GM19452 (cell line): ENCODE data around the gene REC8.

Experiments used
- ATAC-seq: cut with Tn5 transposase; IDR thresholded peaks from one replicate; pipeline ENCODE4 v1.9.1; 2021; ENCODE audit not compliant: unreplicated experiment

REC8 gene

GRCh38 chr14:24159777-24160498, 11.9 kb upstream of the REC8 start:
- ATAC-seq = no peak

GRCh38 chr14:24160499-24160849, 11.4 kb upstream of the REC8 start:
- no peak for ATAC-seq

- peak; percentile 81 for ATAC-seq
These were observed 10.8 kb upstream of the REC8 start, which contains the start of gene IRF9 for GRCh38 chr14:24160850-24161804. Gene IRF9 (plus strand): TSS chr14:24161265. CDS start chr14:24162145, 880 bp downstream.

- no peak for ATAC-seq
These were observed 9.8 kb upstream of the REC8 start for GRCh38 chr14:24162093-24162492.

DNA sequence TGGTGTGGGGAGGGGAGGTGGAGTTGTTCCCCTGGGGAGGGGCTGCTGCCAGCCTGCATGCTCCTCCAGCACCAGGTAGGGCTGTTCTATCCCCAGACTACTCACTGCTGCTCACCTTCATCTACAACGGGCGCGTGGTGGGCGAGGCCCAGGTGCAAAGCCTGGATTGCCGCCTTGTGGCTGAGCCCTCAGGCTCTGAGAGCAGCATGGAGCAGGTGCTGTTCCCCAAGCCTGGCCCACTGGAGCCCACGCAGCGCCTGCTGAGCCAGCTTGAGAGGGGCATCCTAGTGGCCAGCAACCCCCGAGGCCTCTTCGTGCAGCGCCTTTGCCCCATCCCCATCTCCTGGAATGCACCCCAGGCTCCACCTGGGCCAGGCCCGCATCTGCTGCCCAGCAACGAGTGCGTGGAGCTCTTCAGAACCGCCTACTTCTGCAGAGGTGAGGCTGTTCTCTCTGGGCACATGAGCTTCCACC, 7.3 kb upstream of the REC8 start:
- ATAC-seq = no peak

DNA sequence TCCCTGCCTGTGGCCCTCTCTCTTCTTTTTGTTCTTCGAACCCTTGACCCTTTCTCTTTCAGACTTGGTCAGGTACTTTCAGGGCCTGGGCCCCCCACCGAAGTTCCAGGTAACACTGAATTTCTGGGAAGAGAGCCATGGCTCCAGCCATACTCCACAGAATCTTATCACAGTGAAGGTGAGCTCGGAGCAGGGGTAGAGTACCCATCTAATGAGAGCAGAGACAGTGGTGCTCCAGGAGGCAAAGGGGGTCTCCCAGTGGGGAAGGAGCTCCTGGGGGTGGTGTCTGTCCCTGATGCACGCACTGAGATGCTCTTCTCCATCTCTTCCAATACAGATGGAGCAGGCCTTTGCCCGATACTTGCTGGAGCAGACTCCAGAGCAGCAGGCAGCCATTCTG, 6.1 kb upstream of the REC8 start:
- no peak for ATAC-seq

DNA sequence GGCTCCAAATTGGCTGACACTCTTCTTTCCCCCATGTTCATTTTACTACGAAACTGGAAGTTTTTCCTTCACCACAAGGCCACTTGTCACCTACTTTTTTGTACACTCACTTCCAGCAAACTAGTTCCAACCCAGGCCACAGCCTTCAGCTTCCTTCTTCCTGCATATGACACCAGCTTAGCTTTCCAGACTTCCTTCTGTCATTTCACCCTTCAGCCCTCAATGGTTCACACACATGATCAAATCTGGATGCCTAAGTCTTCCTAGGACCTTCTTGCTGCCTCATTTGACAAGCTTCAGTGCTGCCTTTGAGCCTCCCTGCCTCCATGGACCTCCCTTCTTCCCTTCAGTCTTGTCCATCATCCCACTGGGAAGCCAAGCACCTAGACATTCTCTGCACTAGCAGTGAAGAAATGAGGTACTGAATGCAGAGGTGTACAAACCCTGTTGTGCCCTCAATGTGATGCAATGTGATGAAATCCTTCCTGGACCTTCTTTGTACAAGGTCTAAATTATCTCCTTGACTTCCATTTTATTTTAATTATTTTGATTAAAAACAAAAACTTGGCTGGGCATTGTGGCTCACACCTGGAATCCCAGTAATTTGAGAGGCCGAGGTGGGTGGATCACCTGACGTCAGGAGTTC, 4.3 kb upstream of the REC8 start:
- ATAC-seq = no peak

DNA sequence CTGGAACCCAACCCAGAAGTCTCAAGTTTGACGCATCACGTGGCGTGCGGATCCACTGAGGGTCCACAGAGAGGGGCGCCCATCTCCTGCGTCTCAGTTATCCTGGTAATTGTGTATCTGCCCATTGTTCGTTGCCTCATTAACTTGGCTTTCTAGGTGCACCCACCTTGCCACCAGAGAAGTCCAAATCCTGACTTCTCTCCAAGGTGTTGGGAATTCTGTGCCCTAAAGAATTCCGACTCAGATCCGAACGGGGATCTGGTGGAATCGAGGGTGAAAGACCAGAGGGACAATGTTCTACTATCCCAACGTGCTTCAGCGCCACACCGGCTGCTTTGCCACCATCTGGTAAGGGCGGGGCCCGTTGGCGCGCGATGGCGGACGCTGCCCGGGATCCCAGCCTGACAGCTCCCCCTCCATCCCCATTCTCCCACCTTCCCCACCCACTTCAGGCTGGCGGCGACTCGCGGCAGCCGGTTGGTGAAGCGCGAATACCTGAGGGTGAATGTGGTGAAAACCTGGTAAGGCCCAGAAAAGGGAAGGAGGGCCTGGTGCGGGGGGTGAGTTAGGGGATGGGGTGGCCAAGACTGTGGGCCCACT, 481 bp downstream of the REC8 start:
- no peak for ATAC-seq

GRCh38 chr14:24172871-24173281, 996 bp downstream of the REC8 start:
- no peak for ATAC-seq

DNA sequence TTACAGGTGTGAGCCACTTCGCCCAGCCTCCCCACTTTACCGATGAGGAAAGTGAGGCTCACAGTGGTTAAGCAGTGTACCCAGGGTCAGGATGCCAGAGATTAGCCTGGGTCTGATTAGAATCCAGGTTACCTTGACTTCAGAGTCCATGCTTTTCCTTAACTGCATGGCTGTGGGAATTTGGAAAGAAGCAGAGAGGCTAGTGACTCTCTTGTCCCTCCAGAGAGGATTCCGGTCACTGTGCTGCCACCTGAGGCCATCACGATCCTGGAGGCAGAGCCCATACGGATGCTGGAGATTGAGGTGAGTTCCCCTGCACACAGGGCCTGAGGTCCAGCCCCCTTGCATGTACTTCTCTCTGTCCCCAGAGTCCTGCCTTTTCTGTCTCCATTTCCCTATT, 4.7 kb downstream of the REC8 start:
- ATAC-seq = no peak

GRCh38 chr14:24177041-24177825, 5.4 kb downstream of the REC8 start:
- no peak for ATAC-seq

GRCh38 chr14:24177891-24178290, 6.0 kb downstream of the REC8 start:
- ATAC-seq = no peak

GRCh38 chr14:24178399-24179178, 6.7 kb downstream of the REC8 start:
- no peak for ATAC-seq

GRCh38 chr14:24179294-24179960, 7.5 kb downstream of the REC8 start:
- ATAC-seq = no peak

- ATAC-seq = no peak
These were observed 8.3 kb downstream of the REC8 start for GRCh38 chr14:24179961-24180796.

DNA sequence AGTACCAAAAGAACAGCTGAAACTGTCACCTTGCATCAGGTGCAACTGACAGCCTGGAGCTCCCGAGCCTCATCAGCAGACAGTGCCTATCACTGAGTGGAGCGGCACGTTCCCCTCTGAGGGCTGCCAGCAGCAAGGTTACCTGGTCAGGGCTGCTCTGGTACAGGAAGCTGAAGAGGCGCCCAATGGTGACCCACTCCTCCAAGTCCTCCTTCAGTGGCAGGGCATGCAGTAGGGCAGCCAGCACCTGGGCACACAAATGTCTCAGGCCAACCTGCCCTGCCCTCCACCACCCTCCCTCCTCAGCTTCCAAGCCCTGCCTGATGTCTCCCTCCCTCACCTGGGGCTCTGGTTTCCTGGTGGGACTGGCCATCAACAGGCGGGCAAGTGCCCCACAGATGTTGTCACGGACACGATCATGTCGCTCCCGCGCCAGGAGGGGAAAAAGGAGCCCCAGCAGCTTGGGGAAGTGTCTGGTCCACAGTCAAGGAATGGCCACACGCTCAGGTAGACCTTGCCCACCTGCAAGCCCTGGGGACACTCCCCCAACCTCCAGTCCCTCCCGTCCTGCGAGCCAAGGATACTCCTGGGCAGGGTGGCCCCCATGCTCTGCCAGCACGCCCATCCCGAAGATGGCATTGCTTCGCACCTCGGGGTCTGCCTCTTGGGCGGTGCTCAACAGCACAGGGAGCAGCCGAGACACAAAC, 9.6 kb downstream of the REC8 start:
- no peak for ATAC-seq

- ATAC-seq = no peak
These were observed 10.4 kb downstream of the REC8 start for GRCh38 chr14:24182110-24182882.
